Stimulated activated CD8-positive, alpha-beta memory T cell treated with anti-CD3 and anti-CD28 coated beads, Interleukin-15, amount 100 ng/mL, for 1 hour (primary cell): ENCODE data around the gene CTNNA1.

Experiments
- DNase-seq: peaks from one replicate; pipeline ENCODE4 v3.0.0-alpha.2; 2020; ENCODE audit warnings: low read depth

CTNNA1 gene

DNA sequence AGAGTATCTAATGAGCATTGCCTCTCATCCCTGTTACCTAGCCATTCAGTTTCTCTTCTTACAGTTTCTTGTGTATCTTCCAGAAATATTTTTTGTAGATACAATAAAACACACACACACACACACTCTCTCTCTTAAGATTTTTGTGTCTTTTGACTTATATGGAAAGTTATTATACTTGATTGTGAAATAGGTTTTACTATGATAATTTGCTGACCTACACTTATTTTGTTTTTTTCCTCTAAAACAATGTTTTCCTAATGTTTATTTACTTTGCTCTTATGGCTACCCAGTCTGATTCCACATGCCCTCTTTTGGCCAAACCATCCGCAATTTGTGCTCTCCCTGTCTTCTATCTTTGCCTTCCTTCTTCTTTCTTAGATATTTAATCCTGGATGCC is 96.7 kb downstream of the CTNNA1 start:
- DNase-seq, result no peak

DNA sequence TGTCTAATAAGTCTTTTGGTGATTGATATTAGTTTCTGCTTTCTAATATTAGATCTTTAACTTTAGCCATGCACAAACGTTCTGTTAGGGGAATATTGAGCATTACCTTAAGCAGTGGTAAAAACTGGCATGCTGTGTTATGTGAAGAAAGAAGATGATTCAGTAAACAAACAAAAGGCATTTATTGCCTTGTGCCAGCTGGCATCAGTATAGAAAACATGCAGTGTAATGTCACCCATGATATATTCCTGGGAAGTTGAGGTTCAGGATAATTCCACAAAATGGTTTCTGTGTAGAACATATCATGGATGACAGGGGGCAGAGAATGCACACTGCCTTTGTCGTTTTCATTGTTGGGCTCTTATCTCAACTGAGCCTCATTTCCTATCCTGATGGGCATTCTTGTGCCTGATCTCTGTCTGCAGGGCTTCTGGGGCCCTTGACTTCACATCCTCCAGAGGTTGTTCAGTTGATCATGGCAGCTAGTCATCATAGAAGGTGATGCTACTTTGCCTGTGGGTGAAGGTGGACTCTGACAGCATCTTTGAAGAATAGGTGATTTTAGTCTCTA is 97.7 kb downstream of the CTNNA1 start:
- no peak for DNase-seq

DNA sequence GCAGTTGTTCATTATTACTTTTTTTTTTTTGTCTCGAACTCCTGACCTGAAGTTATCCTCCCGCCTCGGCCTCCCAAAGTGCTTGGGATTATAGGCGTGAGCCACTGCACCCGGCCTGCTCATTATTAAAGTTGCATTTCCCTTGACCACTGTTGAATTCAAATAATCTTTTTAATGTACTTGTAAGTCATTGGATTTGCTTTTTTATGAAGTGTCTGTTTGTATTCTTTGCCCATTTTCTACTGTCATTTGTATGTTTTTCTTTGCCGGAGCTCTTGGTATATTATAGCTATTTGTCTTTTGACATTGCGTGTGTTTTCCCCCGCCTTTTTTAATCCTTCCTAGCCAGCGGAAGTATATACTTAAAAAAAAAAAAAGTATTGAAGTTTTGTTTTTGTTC is 99.9 kb downstream of the CTNNA1 start:
- DNase-seq, result no peak

DNA sequence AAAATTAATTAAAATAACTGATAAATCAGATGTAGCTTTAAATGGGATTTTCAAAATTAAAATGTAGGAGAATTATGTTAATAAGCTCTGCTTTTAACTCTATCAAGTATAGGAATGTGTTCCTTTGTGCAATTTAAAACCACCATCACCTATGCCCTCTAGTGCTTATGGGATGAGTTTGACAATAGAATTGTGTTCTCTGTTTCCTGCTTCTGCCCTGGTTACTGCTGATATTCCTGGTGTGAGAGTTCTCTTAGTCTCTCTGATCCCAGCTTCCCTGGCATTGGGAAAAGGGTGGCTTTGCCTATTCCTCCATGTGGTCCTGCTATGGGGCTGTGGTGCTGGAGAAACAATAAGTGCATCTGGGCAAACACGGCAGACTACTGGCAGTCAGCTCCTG is 113.8 kb downstream of the CTNNA1 start:
- DNase-seq, result no peak

DNA sequence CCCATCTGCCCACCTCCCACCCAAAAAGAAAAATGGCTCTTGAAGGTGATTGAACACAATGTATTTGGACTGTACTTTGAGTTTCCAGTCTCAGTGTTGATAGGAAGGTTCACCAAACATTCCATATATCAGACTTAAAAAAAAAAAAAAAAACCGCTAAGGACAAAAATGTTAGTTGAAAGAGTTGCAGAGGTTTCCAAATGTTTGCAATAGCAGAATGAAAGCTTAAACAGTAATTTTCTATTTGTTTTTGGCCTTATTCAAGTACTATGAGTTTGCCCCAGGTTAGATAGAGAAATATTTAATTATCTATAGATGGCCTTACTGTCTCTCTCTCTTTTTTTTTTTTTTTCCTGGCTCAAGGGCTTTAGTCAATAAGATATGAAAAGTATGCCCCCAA is 115.8 kb downstream of the CTNNA1 start:
- DNase-seq, result no peak

DNA sequence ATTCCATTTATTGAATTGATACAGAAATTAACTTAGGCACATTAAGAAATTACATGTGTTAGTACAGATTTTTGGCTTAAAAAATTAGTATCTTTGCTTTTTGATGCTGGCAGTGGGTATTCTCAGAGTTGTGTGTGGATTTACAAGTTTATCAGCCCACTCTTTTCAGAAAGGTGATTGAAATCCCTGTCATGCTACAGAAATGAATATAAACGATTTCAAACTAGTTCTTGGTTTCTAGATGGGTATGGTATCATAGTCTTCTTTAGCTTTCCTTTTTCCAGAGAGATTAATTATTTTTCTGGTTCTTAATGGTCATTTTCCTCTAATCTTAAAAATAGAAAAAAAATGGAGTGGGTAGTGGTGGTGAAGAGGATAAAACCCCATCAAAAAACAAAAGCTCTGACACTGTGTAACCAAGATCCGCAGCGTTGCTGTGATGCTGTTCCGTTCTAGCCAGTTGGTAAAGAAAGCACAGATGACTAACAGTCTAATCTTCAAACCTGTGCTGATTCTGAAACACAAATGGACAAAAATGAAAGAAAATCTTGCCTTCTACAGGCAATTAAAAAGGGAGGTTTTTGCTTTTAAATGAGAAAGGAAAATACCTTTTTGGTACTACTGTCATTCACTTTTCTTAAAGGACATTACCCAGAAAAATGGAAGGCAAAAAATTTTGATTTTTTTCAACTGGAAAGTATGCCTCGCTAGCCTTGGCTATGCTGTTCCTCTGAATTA is 116.7 kb downstream of the CTNNA1 start:
- no peak for DNase-seq

DNA sequence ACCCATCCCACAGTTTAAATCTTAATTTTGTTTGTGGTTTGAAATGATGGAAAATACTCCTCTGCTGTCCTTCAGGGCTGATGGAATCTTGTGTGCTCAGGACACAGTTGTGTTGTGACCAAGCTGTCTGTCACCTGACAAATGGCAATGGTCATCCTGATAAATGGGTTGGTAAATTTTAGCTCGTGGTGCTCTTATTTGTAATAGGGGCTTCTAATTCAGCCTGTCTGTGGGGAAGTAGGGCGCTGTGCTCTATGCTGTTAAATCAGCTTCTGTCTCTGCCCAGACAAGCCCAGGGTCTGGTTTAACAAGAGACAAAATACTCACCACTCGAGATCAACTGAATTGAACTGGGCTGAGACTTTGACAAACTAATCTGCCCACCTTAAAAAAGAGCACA is 117.4 kb downstream of the CTNNA1 start:
- no peak for DNase-seq

DNA sequence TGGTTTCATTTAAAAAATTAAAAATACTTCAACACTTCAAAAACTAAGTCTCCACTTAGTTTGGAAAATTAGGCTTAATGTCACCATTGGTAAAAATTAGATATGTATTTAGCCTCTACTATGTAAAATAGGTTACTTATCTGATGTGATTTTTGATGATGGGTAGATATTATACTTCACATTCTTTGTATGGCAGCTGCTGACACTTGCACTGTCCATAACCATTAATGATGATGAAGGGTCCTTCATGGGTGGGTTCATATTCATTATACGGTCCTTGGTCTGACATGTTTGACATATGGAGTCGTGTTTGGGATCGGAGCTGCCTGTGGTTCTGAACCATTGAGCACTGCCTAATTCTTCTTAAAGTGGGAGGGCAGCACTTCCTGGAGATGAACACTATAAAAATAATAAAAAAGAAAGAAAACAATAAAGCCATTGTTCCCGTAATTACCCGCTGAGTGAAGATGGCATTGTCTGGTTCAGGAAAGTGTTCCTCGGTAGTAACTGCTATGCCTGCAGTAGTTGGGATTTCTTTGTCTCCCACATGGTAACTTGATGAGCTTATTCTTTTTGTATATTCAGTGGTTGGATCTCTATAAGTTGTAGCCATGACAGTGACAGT is 119.7 kb downstream of the CTNNA1 start:
- no peak for DNase-seq

DNA sequence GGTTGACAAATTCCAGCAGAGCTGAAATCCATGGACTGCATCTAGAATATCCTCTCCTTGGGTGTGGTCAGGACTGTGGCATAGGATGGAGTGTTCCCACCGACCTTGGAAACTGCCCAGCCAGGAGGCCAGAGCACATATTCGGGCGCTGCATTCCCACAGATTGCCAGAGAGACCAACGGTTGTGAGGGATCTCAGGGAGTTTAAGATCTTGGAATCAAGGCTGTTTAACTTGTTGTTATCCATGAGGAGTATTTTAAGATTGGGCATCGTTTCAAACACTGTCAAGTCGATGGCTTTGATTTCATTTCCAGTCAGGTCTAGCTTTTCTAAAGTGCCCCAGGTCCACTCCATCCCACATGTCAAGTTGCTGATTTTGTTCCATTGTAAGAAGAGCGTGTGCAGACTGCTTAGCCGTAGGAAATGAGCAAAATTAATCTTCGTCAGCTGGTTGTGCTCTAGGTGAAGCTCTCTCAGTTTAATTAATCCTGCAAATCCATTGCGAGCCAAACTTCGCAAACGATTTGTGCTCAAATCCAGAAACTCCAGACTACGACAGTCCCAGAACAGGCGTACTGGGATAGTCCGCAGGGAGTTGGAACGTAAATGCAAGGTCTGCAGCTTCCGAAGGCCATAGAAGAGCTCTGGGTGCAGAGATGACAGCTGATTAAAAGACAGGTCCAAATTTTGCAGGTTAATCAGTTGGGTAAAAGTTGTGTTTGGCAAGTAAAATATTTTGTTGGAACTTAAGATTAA is 120.4 kb downstream of the CTNNA1 start:
- DNase-seq, result no peak

DNA sequence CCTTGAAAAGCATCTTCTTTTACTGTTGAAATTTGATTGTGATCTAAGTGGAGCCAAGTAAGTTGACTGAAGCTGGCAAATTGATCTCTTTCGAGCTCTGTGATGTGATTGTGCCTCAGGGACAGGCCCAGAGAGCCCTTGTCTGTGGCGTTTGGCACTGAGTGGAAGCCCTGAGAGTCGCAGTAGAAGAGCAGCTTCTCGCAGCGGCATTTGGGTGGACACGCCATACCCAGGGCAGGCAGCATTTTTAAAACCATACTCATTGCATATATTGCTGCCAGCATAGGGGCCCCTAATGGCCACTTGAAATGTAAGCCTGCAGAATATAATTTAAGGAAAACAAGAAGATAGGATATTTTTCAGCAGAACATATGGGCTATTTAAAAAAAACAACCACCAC is 121.0 kb downstream of the CTNNA1 start:
- no peak for DNase-seq

DNA sequence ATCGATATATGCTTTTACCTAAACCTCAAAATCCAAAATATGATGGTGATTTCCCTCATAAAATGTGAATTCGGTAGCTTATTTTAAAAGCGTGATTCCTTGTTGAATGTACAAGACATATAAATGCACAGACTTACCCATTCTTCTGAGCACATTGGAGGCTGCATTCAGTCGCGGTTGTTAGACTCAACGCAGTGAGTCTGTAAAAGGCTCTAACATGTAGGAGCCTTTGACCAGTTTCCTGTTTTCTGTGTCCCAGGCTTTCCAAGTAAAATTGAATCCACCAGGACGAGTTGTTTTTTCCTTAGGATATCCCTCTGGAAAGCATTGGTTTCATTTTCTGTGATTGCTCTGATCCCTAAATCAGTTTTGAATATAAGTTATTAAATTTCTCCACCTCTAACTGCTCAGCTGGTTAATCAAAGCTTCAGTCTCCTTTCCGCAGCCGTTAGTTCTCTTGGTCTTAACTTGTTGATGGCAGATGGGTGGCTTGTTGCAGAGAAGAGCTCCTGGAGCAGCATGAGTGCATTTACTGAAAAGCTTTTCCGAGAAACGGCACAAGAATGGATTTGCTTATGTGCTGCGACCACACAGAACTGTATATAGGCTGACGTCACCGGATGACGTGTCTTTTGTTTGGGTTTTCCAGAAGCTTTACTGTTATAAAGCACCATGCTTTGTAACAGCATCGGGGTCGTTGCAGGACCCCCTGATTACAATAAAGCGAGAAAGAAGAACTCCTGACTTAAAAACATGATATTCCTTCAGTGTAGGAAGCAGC is 121.7 kb downstream of the CTNNA1 start, which contains the start of gene LRRTM2:
Gene LRRTM2 (minus strand): TSS at position 565 of the 781 bp plus-strand sequence. CDS start 424 bp downstream, at position 141.
- no peak for DNase-seq

DNA sequence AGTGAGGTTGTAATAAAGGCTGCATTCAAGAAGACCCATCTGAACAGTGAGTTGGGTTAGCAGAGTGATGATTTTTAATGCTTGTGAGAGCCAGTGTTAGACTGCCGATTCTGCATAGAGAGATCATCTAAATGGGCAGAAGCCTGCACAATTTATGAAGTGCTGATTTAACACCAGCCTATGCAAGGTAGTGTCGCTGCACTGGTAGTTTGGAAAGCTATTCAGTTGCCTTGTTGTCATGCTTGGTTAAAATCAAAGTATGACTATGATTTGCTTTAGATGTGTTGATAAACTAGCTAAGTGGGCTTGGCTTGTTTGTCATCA is 122.3 kb downstream of the CTNNA1 start:
- no peak for DNase-seq

DNA sequence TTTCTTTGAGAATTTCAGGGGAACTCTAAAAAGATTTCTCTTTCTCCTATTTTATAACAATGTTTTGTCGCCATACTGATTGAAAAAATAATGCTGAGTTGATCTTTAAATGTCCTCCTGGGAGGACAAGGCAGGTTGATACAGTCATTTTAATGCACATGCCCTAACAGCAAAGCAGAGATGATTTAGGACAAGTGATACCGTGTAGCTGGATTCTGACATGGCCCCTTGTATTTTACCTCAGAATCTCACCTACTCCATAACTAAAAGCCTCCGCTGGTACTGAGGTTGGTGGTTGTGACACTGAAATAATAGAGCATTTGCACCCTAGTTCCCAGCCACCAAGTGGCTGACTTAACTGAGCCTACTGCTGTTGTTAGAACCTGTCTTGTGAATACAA is 122.7 kb downstream of the CTNNA1 start:
- DNase-seq, result no peak

DNA sequence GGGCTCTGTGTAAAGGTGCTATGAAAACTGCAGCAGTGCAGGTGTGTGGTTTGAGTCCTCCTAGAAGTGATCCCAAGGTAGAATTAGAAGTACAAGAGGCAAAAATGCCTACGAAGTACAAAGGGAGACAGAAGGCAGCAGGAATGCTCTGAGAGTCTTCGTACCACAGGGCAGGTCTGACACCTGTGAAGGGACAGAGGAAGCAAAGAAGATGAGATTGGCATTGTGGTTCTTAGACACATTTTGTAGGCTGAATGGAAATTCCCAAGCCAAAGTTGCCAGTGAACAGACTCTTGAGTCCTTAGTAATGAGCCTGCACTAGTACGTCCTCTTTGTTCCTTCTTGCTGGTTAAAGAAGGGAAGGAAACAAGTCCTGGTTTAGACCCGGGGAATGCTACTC is 123.6 kb downstream of the CTNNA1 start:
- no peak for DNase-seq

DNA sequence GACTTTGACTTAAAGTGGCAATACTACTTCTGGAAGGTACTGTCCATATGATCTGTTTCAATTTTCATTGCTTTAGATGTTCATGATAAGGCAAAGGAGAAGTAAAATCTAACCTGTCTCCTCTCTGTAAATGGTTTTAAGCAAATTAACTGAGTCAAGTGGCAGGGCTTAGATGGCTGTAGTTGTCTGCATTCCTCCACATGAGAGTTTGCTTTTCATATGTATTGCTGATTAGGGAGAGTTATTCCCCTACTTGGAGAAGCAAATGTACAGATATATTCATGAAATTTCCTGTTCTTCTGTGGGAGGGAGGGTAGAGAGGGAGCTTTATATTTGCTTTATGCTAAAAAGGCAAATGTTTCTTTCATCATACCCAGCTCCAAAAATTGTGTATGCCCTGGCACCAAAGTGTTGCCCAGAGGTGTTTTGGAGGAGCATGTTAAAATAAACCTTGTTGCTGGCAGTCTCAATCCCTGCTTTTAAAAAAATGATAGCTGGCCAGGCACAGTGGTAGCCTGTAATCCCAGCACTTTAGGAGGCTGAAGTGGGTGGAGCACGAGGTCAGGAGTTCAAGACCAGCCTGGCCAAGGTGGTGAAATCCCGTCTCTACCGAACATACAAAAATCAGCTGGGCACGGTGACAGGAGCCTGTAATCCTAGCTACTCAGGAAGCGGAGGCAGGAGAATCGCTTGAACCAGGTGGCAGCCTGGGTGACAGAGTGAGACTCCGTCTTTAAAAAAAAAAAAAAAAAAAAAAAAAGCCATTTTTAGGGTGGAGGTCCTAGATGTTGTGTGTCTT is 125.4 kb downstream of the CTNNA1 start:
- DNase-seq, result no peak

DNA sequence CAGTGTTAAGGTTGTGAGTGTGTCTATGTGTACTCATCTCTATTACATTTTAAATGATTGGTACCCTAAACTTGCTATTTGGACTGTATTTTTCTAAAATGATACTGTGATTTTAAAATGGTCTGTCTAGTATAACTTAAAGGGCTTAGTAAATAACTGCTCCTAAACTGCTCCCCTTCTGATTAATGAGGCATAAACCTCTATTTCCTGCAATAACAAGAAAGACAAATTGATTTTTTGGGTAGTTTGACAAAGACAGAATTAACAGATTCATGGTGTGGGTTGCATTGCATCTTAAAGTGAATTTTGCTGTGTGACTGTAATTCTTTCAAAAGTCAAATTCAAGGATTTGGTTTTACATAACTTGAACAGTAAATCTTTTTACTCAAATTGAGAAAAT is 130.0 kb downstream of the CTNNA1 start:
- no peak for DNase-seq

DNA sequence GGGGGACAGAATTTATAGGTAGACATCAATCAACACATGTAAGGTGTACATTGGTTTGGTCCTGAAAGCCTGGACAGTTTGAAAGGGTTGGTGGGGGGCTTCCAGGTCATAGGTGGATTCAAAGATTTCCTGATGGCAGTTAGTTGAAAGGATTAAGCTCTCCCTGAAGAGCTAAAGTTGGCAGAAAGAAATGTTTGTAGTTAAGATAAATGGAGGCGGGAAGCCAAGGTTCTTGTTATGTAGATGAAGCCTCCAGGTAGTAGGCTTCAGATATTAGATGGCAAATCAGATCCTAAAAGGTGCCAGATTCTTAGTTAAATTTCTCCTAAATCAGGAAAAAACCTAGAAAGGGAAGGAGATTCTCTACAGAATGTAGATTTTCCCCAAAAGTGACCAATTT is 130.9 kb downstream of the CTNNA1 start:
- no peak for DNase-seq

DNA sequence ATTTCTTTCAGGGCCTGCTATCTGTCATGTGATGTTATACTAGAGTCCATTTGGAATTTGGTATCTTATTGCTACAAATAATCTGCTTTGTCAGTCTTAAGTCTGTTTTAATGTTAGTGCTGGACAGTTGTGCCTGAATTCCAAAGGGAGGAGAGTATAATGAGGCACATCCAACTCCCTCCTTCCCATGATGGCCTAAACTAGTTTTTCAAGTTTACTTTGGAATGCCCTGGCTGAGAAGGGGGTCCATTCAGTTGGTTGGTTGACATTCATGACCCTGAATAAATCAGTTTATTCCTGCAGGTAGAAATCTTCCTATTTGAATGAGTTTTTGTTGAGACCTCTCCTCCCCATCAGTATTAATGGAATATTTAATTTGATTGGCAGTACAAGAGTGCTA is 131.3 kb downstream of the CTNNA1 start:
- DNase-seq, result no peak

DNA sequence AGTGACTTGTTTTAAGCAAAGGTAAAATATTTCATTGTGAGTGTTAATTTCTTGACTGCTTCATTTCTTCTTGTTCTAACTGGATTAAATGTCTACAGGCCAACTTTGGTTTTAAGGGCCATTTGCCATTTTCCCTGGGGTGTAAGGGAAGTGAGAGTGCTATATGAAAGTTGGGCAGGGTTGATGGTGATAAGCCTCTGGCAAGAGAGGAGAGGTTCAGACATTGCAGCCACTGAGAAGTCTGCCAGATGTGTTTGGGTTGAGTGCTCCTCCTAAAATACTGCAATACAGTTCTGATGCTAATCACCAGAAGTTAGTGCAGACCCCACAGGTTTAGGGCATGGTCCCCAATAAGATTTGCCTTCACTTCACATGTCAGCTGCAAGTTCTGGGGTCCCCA is 136.8 kb downstream of the CTNNA1 start:
- DNase-seq, result no peak

DNA sequence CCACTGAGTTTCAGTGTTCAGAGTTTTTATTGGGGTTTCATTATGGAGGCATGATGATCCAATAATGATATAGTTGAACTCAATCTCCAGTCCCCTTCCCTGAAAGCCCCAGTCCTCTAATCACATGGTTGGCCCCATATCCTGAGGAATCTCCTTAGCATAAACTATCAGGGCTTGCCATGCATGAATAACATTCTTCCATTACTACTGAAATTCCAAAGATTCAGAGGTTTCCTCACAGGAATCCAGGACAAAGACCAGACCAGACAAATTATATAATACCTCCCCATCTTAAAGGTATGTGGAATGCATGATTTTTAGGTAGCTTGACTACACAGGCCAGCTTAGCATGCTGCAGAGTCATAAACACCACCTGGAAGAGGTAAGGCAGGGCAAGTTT is 137.4 kb downstream of the CTNNA1 start:
- no peak for DNase-seq

DNA sequence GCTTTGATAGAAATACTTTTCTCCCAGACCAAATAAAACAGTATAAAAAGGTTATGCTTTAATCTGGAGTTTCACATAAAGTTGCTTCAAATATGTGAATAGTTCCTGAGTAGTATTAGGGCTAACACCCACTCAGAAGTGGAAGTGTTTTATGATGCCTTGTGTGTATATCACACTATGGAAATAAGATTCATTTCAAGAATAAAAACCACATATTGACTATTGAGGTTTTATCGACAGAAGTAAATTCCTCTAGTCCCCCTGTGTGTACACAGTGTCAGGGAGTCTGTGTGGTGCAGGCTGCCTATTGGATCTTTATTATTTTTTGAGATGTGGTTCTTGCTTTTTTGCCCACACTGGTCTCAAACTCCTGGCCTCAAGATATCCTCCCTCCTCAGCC is 142.7 kb downstream of the CTNNA1 start:
- no peak for DNase-seq
